ENCODE measurements around the gene CACNA2D4.
"Not testable (repeated sequence)": the region's sequence is repeated elsewhere in the genome, so short reads cannot be mapped to it uniquely, and the experiment has no call there.

CACNA2D4 gene

GRCh38 chr12:1947081-1947480 lies 28.6 kb upstream of the CACNA2D4 start:
- WGBS, result 42% methylated on average over 1 of the region's 1 CpG
- no peak overlapping the region for H3K4me3 ChIP-seq (ENCODE audit: insufficient read depth in 1 of 2, low read depth in 1 of 2, low read length in 2 of 2)
- no peak overlapping the region for H2AFZ ChIP-seq (ENCODE audit: low read depth, low read length)

DNA sequence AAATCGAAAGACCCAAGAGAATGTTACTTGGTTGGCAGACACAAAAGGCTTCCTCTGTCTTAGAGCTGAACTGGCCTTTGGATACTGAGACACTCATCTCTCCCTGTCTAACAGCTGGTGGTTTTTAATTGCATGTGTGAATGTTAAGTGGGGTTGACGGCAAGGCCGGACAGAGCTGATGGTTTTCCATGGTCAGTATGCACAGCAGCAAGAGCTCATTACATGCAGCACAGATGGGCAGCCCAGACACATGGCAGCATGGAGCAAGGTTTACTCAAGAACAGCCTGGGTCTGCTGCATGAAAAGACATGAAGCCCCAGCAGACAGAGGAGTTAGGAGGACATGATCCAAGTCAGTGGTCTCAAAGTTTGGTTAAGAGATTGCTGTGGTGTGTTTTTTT lies 27.8 kb upstream of the CACNA2D4 start:
- Histone ChIP-seq H3K14ac (ENCODE audit: low read length in 2 of 2) (no peak overlapping the region), H3K4me3 (ENCODE audit: insufficient read depth in 1 of 2, low read depth in 1 of 2, low read length in 2 of 2) (no peak overlapping the region), H2AFZ (ENCODE audit: low read depth, low read length) (no peak overlapping the region), H3K4ac (ENCODE audit: low read depth in 1 of 2, low read length in 2 of 2) (no peak overlapping the region), H3K36me3 (ENCODE audit: control insufficient read depth in 1 of 2, insufficient read depth in 2 of 2, low read depth in 1 of 2, low read length in 2 of 2) (peaks cover 39 to 49% of the 10 kb centered on the region in 2 experiments), H3K79me1 (replicated peaks; ENCODE audit: low read length, poor library complexity, severe bottlenecking) (peaks cover 17% of the 10 kb centered on the region), H3K4me2 (ENCODE audit: low read length, poor library complexity, severe bottlenecking) (no peak overlapping the region), H3K27me3 (ENCODE audit: control insufficient read depth in 1 of 2, insufficient read depth in 1 of 2, low read length in 2 of 2) (no peaks in the 10 kb centered on the region), H4K91ac (ENCODE audit: low read length) (peak overlapping the region; percentile 39), H2BK15ac (ENCODE audit: low read depth, poor library complexity, severe bottlenecking) (no peak overlapping the region), H3K9me3 (ENCODE audit: control insufficient read depth, low read length) (no peaks in the 10 kb centered on the region), H3K27ac (ENCODE audit: low read length, poor library complexity, severe bottlenecking) (no peak overlapping the region), H2BK12ac (ENCODE audit: low read length in 2 of 2) (no peak overlapping the region), H2BK120ac (ENCODE audit: low read depth, low read length) (no peak overlapping the region), H2AK5ac (ENCODE audit: low read length, severe bottlenecking) (no peak overlapping the region), H3K23ac (ENCODE audit: low read length in 2 of 2) (no peak overlapping the region), H3K18ac (ENCODE audit: low read depth in 1 of 2, low read length in 2 of 2) (no peak overlapping the region), H2BK5ac (ENCODE audit: low read depth, low read length, poor library complexity, severe bottlenecking) (no peak overlapping the region), H4K8ac (ENCODE audit: low read length) (peak overlapping the region; percentile 64), H3K4me1 (ENCODE audit: control insufficient read depth, insufficient read depth, low read depth, low read length) (no peaks in the 10 kb centered on the region), H3K9ac (ENCODE audit: low read length) (no peak overlapping the region)
- DNase-seq, result no peak
- 90% methylated on average over 3 of the region's 3 CpGs for WGBS

More at GRCh38 chr12:1947081-1947480, 28.6 kb upstream of the CACNA2D4 start:
- Histone ChIP-seq H3K36me3 (ENCODE audit: control insufficient read depth in 1 of 2, insufficient read depth in 2 of 2, low read depth in 1 of 2, low read length in 2 of 2) (peaks cover 42 to 55% of the 10 kb centered on the region in 2 experiments), H3K4me2 (ENCODE audit: low read length, poor library complexity, severe bottlenecking) (no peak overlapping the region), H3K18ac (ENCODE audit: low read depth in 1 of 2, low read length in 2 of 2) (no peak overlapping the region), H3K27me3 (ENCODE audit: control insufficient read depth in 1 of 2, insufficient read depth in 1 of 2, low read length in 2 of 2) (no peaks in the 10 kb centered on the region), H4K8ac (ENCODE audit: low read length) (no peak overlapping the region), H4K91ac (ENCODE audit: low read length) (no peak overlapping the region), H3K23ac (ENCODE audit: low read length in 2 of 2) (no peak overlapping the region), H3K27ac (ENCODE audit: low read length, poor library complexity, severe bottlenecking) (no peak overlapping the region), H3K79me1 (replicated peaks; ENCODE audit: low read length, poor library complexity, severe bottlenecking) (peaks cover 20% of the 10 kb centered on the region), H2BK15ac (ENCODE audit: low read depth, poor library complexity, severe bottlenecking) (no peak overlapping the region), H2AK5ac (ENCODE audit: low read length, severe bottlenecking) (no peak overlapping the region), H3K4ac (ENCODE audit: low read depth in 1 of 2, low read length in 2 of 2) (no peak overlapping the region), H3K9me3 (ENCODE audit: control insufficient read depth, low read length) (no peaks in the 10 kb centered on the region), H2BK12ac (ENCODE audit: low read length in 2 of 2) (no peak overlapping the region), H3K9ac (ENCODE audit: low read length) (peak overlapping the region; percentile 4), H2BK5ac (ENCODE audit: low read depth, low read length, poor library complexity, severe bottlenecking) (no peak overlapping the region), H2BK120ac (ENCODE audit: low read depth, low read length) (no peak overlapping the region), H3K14ac (ENCODE audit: low read length in 2 of 2) (no peak overlapping the region), H3K4me1 (ENCODE audit: control insufficient read depth, insufficient read depth, low read depth, low read length) (no peaks in the 10 kb centered on the region)
- no peak for DNase-seq

DNA sequence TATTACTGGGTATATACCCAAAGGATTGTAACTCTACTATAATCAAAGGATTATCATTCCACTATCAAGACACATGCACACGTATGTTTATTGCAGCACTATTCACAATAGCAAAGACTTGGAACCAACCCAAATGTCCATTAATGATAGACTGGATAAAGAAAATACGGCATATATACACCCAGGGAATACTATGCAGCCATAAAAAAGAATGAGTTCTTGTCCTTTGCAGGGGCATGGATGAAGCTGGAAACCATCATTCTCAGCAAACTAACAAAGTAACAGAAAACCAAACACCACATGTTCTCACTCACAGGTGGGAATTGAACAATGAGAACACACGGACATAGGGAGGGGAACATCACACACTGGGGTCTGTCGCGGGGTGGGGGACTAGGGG lies 27.1 kb upstream of the CACNA2D4 start:
- not testable (repeated sequence) for H2AK5ac ChIP-seq (ENCODE audit: low read length, severe bottlenecking); H3K27ac ChIP-seq (ENCODE audit: low read length, poor library complexity, severe bottlenecking); H2BK15ac ChIP-seq (ENCODE audit: low read depth, poor library complexity, severe bottlenecking); H3K27me3 ChIP-seq (ENCODE audit: control insufficient read depth in 1 of 2, insufficient read depth in 1 of 2, low read length in 2 of 2); H2BK5ac ChIP-seq (ENCODE audit: low read depth, low read length, poor library complexity, severe bottlenecking); H4K91ac ChIP-seq (ENCODE audit: low read length); H2BK120ac ChIP-seq (ENCODE audit: low read depth, low read length); H4K8ac ChIP-seq (ENCODE audit: low read length); H3K4me2 ChIP-seq (ENCODE audit: low read length, poor library complexity, severe bottlenecking); DNase-seq; H3K4me3 ChIP-seq (ENCODE audit: insufficient read depth in 1 of 2, low read depth in 1 of 2, low read length in 2 of 2); H3K14ac ChIP-seq (ENCODE audit: low read length in 2 of 2); H3K9me3 ChIP-seq (ENCODE audit: control insufficient read depth, low read length); H3K4ac ChIP-seq (ENCODE audit: low read depth in 1 of 2, low read length in 2 of 2); H3K9ac ChIP-seq (ENCODE audit: low read length); H2BK12ac ChIP-seq (ENCODE audit: low read length in 2 of 2); H3K18ac ChIP-seq (ENCODE audit: low read depth in 1 of 2, low read length in 2 of 2); H3K4me1 ChIP-seq (ENCODE audit: control insufficient read depth, insufficient read depth, low read depth, low read length); H3K23ac ChIP-seq (ENCODE audit: low read length in 2 of 2); H2AFZ ChIP-seq (ENCODE audit: low read depth, low read length)
- peaks cover 14% of the 10 kb centered on the region for H3K79me1 ChIP-seq (replicated peaks; ENCODE audit: low read length, poor library complexity, severe bottlenecking)
- H3K36me3 ChIP-seq (ENCODE audit: control insufficient read depth in 1 of 2, insufficient read depth in 2 of 2, low read depth in 1 of 2, low read length in 2 of 2), result peaks cover 35 to 48% of the 10 kb centered on the region in 2 experiments
- 100% methylated on average over 2 of the region's 5 CpGs for WGBS

GRCh38 chr12:1939801-1940607 lies 21.6 kb upstream of the CACNA2D4 start:
- Histone ChIP-seq H3K9me3 (ENCODE audit: control insufficient read depth, low read length) (no peaks in the 10 kb centered on the region), H2BK5ac (ENCODE audit: low read depth, low read length, poor library complexity, severe bottlenecking) (no peak overlapping the region), H3K4me2 (ENCODE audit: low read length, poor library complexity, severe bottlenecking) (no peak overlapping the region), H3K14ac (ENCODE audit: low read length in 2 of 2) (no peak overlapping the region), H3K27me3 (ENCODE audit: control insufficient read depth in 1 of 2, insufficient read depth in 1 of 2, low read length in 2 of 2) (no peaks in the 10 kb centered on the region), H3K4me1 (ENCODE audit: control insufficient read depth, insufficient read depth, low read depth, low read length) (peaks cover 4% of the 10 kb centered on the region), H4K91ac (ENCODE audit: low read length) (peak overlapping the region; percentile 85), H3K79me1 (replicated peaks; ENCODE audit: low read length, poor library complexity, severe bottlenecking) (peaks cover 6% of the 10 kb centered on the region), H3K18ac (ENCODE audit: low read depth in 1 of 2, low read length in 2 of 2) (peak overlapping the region in 1 of 2 experiments; percentile 81), H4K8ac (ENCODE audit: low read length) (peak overlapping the region; percentile 90), H3K27ac (ENCODE audit: low read length, poor library complexity, severe bottlenecking) (no peak overlapping the region), H3K4ac (ENCODE audit: low read depth in 1 of 2, low read length in 2 of 2) (peak overlapping the region in 1 of 2 experiments; percentile 13), H3K23ac (ENCODE audit: low read length in 2 of 2) (no peak overlapping the region), H3K36me3 (ENCODE audit: control insufficient read depth in 1 of 2, insufficient read depth in 2 of 2, low read depth in 1 of 2, low read length in 2 of 2) (peaks cover 15 to 32% of the 10 kb centered on the region in 2 experiments), H2AK5ac (ENCODE audit: low read length, severe bottlenecking) (peak overlapping the region; percentile 81), H2BK120ac (ENCODE audit: low read depth, low read length) (no peak overlapping the region), H2BK15ac (ENCODE audit: low read depth, poor library complexity, severe bottlenecking) (no peak overlapping the region), H3K4me3 (ENCODE audit: insufficient read depth in 1 of 2, low read depth in 1 of 2, low read length in 2 of 2) (peak overlapping the region in 1 of 2 experiments; percentile 40), H2BK12ac (ENCODE audit: low read length in 2 of 2) (peak overlapping the region in 1 of 2 experiments; percentile 8), H2AFZ (ENCODE audit: low read depth, low read length) (no peak overlapping the region), H3K9ac (ENCODE audit: low read length) (peak overlapping the region; percentile 68)
- WGBS, result 40% methylated on average over 16 of the region's 16 CpGs
- DNase-seq, result peak; percentile 75

All from mesenchymal stem cell (in vitro differentiated cells and primary cell).